ENCODE results near the gene ARNT2.

Gene ARNT2

GRCh38 chr15:80604583-80605575 is 200.7 kb downstream of the ARNT2 start:
- DNase-seq, result no peak

GRCh38 chr15:80605591-80606150 is 201.5 kb downstream of the ARNT2 start:
- no peak for DNase-seq

GRCh38 chr15:80606511-80607071 is 202.4 kb downstream of the ARNT2 start:
- DNase-seq, result no peak

- no peak for DNase-seq
Measured at GRCh38 chr15:80607287-80607980, 203.3 kb downstream of the ARNT2 start.

- DNase-seq, result no peak
Measured at GRCh38 chr15:80608688-80609087, 204.5 kb downstream of the ARNT2 start.

GRCh38 chr15:80609091-80609490 is 204.9 kb downstream of the ARNT2 start:
- DNase-seq, result no peak

- no peak for DNase-seq
Measured at GRCh38 chr15:80609512-80609946, 205.3 kb downstream of the ARNT2 start.

GRCh38 chr15:80611543-80612080 is 207.4 kb downstream of the ARNT2 start:
- no peak for DNase-seq

- DNase-seq, result no peak
Measured at GRCh38 chr15:80612118-80612823, 208.1 kb downstream of the ARNT2 start.

GRCh38 chr15:80613762-80614365 is 209.7 kb downstream of the ARNT2 start:
- DNase-seq, result no peak

- DNase-seq, result no peak
Measured at GRCh38 chr15:80614711-80615360, 210.7 kb downstream of the ARNT2 start.

GRCh38 chr15:80615361-80615736 is 211.2 kb downstream of the ARNT2 start:
- no peak for DNase-seq

GRCh38 chr15:80615783-80616391 is 211.7 kb downstream of the ARNT2 start:
- peak; percentile 46 for DNase-seq

GRCh38 chr15:80618685-80619400 is 214.7 kb downstream of the ARNT2 start:
- no peak for DNase-seq

- DNase-seq, result no peak
Measured at GRCh38 chr15:80619680-80620079, 215.5 kb downstream of the ARNT2 start.

GRCh38 chr15:80620141-80620540 is 216.0 kb downstream of the ARNT2 start:
- DNase-seq, result no peak

- DNase-seq, result no peak
Measured at GRCh38 chr15:80620931-80621330, 216.7 kb downstream of the ARNT2 start.

- DNase-seq, result no peak
Measured at GRCh38 chr15:80626643-80627120, 222.5 kb downstream of the ARNT2 start.

GRCh38 chr15:80629355-80629754 is 225.2 kb downstream of the ARNT2 start:
- no peak for DNase-seq

- no peak for DNase-seq
Measured at GRCh38 chr15:80630981-80631380, 226.8 kb downstream of the ARNT2 start.

Measured in NCI-H345 (cell line).